IMR-90 (cell line): ENCODE data around the gene RANBP10.

Experiments used
- CEBPB ChIP-seq: IDR thresholded peaks from 2 replicates; pipeline ENCODE4 v1.6.1; 2012; ENCODE audit warnings: low read depth, low read length, improper control_type of control experiment
- CTCF ChIP-seq: conservative IDR thresholded peaks from 2 replicates; pipeline ENCODE4 v1.5.1; 2012; ENCODE audit warnings: mild to moderate bottlenecking, low read depth, low read length, improper control_type of control experiment
- POLR2A ChIP-seq: IDR thresholded peaks from 2 replicates; pipeline ENCODE4 v1.6.1; 2012; ENCODE audit warnings: mild to moderate bottlenecking, low read depth, low read length
- RAD21 ChIP-seq: IDR thresholded peaks from 2 replicates; pipeline ENCODE4 v1.6.1; 2012; ENCODE audit warnings: low read length, improper control_type of control experiment
- USF2 ChIP-seq: fragments of 150-350 bp; IDR thresholded peaks from 2 replicates; pipeline ENCODE4 v1.6.1; 2017; ENCODE audit warnings: mild to moderate bottlenecking, antibody characterized with exemption, low read length, low read depth

GRCh38 chr16:67820608-67821259 lies 14.4 kb upstream of the RANBP10 start:
- TF ChIP-seq CTCF, result no peak
- no peak for TF ChIP-seq POLR2A
- TF ChIP-seq RAD21, result no peak
- TF ChIP-seq USF2, result no peak
- TF ChIP-seq CEBPB, result no peak
